B cell (primary cell): ENCODE measurements around the gene UBB.

ENCODE experiments used
- EZH2 ChIP-seq: IDR thresholded peaks from 2 replicates; pipeline ENCODE4 v1.6.1; 2012; ENCODE audit warnings: borderline replicate concordance, low read depth, mild to moderate bottlenecking, moderate library complexity, low read length; ENCODE audit not compliant: insufficient read depth, poor library complexity, severe bottlenecking
- TF ChIP-seq, protein P1 (sequence below): fragments of 200-600 bp; IDR thresholded peaks from one replicate; pipeline ENCODE4 v1.8.0; 2022; ENCODE audit warnings: antibody characterized with exemption, mild to moderate bottlenecking

DNA sequence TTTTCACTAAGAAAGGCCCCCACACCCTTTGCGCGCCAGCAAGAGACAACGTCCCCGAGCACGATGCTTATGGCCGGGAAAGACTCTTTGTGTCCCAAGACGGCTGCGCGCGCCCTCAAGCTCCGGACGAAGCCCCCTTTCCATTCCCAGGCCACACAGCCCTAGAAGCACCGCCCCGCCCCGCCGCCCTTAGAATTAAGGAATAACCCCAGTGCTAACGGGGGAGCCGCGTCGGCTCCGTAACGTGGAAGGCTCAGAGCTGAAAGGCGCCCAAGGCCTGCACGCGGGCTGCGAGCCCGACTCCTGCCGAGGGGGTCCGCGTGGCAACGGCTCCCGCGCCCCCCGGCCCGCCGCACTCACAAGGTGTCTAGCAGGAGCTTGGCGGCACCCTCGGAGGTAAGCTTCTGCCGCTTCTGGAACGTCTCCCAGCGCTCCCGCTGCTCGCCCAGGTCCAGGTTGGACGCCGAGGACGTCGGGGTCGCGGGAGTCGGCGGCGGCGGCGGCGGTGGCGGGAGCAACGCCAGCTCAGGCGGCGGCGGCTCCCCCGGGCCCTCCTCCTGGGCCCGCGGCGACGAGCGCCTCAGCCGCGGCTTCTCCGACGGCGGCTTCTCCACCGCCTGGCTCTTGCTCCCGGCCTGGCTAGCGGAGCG is 28.1 kb upstream of the UBB start:
- TF ChIP-seq, protein P1, sequence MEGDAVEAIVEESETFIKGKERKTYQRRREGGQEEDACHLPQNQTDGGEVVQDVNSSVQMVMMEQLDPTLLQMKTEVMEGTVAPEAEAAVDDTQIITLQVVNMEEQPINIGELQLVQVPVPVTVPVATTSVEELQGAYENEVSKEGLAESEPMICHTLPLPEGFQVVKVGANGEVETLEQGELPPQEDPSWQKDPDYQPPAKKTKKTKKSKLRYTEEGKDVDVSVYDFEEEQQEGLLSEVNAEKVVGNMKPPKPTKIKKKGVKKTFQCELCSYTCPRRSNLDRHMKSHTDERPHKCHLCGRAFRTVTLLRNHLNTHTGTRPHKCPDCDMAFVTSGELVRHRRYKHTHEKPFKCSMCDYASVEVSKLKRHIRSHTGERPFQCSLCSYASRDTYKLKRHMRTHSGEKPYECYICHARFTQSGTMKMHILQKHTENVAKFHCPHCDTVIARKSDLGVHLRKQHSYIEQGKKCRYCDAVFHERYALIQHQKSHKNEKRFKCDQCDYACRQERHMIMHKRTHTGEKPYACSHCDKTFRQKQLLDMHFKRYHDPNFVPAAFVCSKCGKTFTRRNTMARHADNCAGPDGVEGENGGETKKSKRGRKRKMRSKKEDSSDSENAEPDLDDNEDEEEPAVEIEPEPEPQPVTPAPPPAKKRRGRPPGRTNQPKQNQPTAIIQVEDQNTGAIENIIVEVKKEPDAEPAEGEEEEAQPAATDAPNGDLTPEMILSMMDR = no peak
- TF ChIP-seq EZH2 = no peak
